ENCODE data around the gene ATF5.

Gene ATF5

DNA sequence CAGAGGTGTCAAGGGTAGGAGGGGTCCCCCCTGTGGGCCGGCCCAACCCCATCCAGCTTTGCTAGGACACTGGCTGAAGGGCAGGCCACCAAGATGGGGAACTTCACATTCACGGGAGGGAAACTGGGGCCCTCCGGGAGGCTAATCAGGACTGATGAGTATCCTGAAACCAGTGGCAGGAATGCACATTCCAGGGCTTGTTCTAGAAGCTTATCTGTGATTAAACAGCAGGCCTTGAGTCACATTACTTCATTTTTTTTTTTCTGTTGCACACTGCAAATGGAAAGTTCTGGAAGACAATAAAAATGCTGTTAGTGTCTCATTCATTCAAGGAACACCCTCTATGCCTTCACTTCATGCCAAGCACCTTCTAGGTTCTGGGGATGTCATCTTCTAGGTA, 47.5 kb downstream of the ATF5 start:
- DNase-seq (ENCODE audit: low read depth), result no peak

DNA sequence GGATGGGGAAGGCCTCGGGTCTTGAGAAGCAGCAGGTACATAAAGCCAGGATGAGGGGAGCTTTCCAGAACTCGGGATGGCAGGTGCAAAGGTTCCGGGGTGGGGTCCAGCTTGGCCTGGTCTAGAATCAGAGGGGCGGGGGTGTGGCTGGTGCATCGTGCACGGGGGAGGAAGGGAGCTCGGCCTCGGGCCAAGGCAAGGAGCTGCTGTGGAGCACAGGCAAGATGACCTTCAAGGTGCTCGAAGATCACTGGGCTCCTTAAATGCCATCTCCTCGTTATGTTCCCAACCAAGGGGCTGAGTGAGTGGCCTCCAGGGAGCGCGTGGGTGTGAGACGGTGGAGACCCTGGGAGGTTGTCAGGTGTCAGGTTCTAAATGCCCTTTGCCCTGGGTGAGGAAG, 48.1 kb downstream of the ATF5 start:
- no peak for DNase-seq (ENCODE audit: low read depth)

DNA sequence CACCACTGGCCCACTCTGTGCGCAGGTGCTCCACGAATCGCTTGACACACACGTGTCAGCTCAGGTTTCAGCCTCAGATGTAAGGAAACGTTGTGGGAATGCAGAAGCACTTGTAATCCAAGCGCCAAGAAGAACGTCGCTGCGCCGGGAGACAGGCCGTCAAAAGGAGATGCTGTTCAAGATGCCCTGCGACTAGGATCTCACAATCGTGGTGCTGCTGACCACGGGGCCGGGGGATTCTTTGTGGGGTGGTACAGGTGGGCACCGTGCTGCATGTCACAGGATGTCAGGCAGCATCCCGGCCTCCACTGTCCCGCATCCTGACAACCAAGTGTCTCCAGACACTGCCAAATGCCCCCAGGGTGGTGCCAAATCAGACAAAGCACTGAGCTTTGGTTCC, 48.9 kb downstream of the ATF5 start:
- DNase-seq (ENCODE audit: low read depth), result no peak

DNA sequence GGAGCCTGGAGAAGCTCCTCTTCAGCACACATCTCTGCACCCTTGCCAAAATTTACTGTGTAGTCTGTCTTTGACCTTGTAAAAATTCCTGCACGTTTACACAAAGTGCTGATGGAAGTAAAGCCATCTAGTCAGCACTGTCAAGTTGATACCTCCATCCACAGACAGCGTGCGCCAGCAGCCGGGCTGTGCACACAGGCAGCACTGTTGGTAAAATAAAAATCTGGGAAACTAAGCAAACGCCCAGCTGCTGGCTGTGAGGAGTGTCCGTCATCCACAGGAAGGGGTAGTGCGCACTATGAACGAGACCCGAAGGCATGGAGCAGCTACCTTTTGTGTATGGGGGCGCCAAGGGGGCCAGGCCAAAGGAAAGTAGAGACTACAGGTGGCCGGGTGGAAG, 49.3 kb downstream of the ATF5 start:
- DNase-seq (ENCODE audit: low read depth), result no peak

DNA sequence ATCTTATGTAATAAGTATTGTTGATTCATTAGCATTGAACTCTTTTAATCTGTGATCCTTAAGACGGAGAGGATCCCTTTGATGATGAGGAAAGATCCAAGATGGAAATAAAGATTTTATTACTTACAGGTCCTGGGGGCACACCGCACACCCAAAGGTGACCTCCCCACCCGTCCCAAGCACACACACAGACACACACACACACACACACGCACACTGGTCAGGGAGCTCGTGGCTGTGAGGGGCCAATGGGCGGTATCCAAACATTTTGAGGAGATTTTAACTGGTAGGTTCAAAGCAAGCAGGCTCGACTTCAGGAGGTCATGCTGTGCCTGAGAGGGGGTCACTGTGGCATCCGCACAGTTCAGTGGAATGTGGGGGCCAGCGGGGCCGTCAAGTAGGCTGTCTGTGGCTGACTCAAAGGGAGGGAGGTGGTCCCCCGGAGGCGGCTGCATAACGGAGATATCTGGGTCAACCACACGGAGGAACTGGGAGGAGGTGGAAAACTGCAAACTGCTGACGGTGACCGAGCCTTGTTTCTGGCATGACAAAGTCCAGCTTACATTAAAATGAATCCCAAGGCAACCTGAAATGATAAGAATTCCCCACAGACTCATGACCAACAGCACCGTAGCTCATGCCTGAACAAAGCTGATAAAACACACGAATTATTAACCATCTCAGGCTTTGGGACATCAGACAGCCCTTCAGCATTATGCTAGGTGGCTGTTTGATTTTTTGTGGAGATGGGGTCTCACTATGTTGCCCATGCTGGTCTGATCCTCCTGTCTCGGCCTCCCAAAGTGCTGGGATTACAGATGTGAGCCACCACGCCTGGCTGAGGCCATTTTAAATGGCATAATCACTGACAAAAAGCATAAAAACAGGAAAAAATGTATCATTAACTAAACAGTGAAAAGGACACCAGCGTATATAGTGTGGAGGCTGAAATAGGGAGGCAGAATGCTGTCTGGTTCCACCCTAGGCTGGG, 52.9 kb downstream of the ATF5 start:
- no peak for DNase-seq (ENCODE audit: low read depth)

All from T-helper 22 cell (primary cell).